ENCODE measurements around the gene PARS2.

DNA sequence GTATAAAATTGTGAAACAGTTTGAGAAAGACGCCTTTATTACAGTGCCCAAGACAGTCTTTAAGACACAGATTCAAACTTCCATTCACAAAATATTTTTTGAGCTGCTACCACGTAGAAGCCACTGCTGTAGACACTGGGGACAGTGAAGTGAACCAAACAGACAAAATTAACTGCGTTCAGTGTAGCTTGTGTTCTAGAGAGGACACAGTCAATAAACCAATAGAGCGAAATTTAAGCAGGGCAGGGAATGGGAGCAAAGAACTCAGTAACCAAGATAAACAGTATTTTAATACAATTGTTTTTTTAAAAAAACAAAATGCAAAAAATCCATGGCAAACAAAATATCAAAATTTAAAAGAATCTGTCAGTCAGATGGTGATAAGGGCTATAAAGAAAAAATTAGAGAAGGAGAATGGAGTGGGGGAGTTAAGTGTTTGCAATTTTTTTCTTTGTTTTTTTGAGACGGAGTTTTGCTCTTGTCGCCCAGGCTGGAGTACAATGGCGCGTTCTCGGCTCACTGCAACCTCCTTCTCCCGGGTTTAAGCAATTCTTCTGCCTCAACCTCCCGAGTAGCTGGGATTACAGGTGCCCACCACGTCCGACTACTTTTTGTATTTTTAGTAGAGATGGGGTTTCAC, 719 bp upstream of the PARS2 start:
- TF ChIP-seq, protein P1, sequence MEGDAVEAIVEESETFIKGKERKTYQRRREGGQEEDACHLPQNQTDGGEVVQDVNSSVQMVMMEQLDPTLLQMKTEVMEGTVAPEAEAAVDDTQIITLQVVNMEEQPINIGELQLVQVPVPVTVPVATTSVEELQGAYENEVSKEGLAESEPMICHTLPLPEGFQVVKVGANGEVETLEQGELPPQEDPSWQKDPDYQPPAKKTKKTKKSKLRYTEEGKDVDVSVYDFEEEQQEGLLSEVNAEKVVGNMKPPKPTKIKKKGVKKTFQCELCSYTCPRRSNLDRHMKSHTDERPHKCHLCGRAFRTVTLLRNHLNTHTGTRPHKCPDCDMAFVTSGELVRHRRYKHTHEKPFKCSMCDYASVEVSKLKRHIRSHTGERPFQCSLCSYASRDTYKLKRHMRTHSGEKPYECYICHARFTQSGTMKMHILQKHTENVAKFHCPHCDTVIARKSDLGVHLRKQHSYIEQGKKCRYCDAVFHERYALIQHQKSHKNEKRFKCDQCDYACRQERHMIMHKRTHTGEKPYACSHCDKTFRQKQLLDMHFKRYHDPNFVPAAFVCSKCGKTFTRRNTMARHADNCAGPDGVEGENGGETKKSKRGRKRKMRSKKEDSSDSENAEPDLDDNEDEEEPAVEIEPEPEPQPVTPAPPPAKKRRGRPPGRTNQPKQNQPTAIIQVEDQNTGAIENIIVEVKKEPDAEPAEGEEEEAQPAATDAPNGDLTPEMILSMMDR (IDR thresholded peaks at IDR 0.05; ENCODE audit: low read length), result no peak
- no peak for TF ChIP-seq EZH2phosphoT487 (IDR thresholded peaks at IDR 0.05; ENCODE audit: low read length)

Measured in MM.1S (cell line).